ENCODE results near the gene GNE. TPM values are rescaled to one million over a fixed set of nuclear protein-coding genes. Genes with fewer than 3 reads are reported as not detected.

GNE gene
- polyA plus RNA-seq, 5 donors = 15.8 to 21.5 (median 19.2) TPM

DNA sequence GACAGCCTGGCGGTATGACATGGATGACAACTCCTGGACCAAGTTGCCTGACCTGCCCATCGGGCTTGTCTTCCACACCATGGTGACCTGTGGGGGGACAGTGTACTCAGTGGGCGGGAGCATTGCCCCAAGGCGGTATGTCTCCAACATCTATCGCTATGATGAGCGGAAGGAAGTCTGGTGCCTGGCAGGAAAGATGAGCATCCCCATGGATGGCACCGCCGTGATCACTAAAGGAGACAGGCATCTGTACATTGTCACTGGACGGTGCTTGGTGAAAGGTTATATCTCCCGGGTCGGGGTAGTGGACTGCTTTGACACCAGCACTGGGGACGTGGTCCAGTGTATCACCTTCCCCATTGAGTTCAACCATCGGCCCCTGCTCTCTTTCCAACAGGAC lies 87.7 kb downstream of the GNE start:
- no peak for DNase-seq

DNA sequence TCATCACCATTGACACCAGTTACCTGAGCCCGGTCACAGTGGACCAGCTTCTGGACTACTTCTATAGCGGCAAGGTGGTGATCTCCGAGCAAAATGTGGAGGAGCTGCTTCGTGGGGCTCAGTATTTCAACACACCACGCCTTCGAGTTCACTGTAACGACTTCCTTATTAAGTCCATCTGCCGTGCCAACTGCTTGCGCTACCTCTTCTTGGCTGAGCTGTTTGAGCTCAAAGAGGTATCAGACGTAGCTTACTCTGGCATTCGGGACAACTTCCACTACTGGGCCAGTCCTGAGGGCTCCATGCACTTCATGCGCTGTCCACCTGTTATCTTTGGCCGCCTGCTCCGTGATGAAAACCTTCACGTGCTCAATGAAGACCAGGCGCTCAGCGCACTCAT lies 88.5 kb downstream of the GNE start:
- DNase-seq = no peak

DNA sequence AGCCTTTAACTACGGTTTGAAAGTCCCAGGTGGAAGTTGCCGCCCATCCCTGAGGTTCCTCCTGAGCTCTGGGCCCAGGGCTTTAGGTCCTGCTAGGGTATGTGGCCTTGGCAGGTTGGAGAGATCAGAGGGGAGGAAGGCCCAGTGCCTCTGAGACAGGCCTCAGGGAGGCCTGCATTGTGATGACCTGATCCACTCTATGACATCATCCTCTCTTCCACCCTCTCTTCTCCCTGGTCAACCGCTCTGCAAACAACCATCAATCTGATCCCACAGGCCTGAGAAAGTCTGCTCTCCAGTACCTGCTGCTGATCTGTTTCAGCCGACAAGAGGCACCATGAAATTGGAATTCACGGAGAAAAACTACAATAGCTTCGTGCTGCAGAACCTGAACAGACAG lies 89.1 kb downstream of the GNE start, which contains the start of gene CCIN:
Gene CCIN, plus strand, starts transcription at position 223 of the 400 bp plus-strand sequence. Its CDS starts 115 bp downstream, at position 338.
- DNase-seq = no peak

DNA sequence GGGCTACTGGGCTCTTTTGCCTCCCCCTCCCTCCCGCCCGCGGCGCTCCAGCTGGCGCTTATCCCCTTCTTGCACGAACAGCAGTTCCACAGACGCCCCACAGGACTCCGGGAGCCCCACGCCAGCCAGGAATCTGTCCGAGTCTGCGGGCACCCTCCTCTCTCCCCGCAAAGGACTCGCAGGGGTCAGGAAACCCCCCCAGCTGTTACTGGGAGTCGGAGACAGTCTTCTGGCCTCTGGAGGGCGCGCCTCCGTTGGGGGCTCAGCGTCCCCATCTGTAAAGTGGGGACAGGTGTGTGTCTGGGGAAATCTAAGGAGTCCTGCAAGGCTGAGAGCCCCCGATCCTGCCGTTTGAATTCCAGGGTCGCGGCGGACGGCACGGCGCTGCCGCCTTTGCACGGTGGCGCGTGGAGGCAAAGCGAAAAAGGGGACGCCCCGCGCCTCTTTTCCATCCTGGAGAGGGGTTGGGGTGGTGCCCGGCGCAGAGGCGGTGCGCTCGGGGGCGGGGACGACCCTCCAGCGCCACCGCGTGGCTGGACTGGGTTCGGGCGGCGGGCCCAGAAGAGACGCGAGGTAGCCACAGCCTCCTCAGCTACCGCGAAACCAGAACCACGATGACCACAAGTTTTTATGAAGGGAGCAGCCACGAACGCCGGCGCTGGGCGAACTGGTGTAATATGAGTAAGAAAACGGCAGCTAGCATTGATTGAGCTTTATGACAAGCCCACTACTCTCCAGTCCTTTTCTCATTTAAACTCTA lies 91.9 kb downstream of the GNE start:
- DNase-seq = peak; percentile 74 to 78

DNA sequence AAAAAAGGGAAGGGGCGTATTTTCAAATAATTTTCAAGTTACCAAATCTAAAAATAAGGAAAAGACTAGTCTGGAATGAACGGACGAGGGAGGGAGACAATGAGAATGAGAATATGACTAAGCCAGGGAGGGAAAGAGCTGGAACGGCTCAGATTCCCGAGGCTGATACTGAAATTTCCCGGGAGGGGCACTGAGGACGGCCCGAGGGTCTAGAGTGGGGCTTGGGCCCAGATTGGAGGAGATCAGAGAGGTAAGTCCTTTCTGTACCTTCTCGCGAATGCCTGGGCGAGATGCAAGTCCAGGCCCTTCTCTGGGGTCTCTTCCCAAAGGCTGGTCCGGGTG lies 92.5 kb downstream of the GNE start:
- DNase-seq = no peak

DNA sequence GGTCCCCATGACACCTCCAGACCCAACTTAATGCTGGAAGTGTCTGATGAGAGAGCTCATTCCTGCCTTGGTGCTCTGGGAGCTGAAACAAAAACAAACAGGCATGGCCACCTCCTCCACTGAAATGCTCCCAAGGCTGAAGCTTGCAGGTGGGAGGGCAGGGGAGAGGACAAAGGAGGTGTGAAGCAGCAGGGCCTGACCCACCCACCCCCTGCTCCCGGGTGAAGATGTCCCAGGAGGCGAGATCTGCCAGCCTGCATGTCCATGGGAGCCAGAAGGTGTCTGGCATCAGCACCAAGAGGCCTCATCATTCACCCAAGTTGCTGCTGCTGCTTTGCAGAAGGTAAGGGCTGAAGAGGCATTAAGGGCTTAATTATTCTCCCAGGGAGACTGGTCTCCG lies 93.3 kb downstream of the GNE start:
- no peak for DNase-seq

Other genes with a start within 250 kb of the GNE start
- 10 to 100 TPM; 17.4 to 26.6 (median 22.4) TPM for gene RECK, start 221.5 kb downstream of the GNE start, polyA plus RNA-seq (ENCODE audit: insufficient read depth in 1 of 5, insufficient read length in 5 of 5, low replicate concordance in 1 of 5)
- gene GLIPR2, start 121.7 kb downstream of the GNE start, polyA plus RNA-seq (ENCODE audit: insufficient read depth in 1 of 5, insufficient read length in 5 of 5, low replicate concordance in 1 of 5) = 10 to 100 TPM; 32.3 to 42.8 (median 39.4) TPM
- under 1 TPM in 3 of 5 donors, not detected in 2; 0.08 to 0.13 (median 0.12) TPM for gene CCIN, start 89.1 kb downstream of the GNE start, polyA plus RNA-seq (ENCODE audit: insufficient read depth in 1 of 5, insufficient read length in 5 of 5, low replicate concordance in 1 of 5)
- 100 to 1,000 TPM; 210 to 246 (median 225) TPM for gene CLTA, start 67.5 kb downstream of the GNE start, polyA plus RNA-seq (ENCODE audit: insufficient read depth in 1 of 5, insufficient read length in 5 of 5, low replicate concordance in 1 of 5)
- 10 to 100 TPM; 29.9 to 46.2 (median 41.2) TPM for gene RNF38, start 141.8 kb upstream of the GNE start, polyA plus RNA-seq (ENCODE audit: insufficient read depth in 1 of 5, insufficient read length in 5 of 5, low replicate concordance in 1 of 5)